OCI-LY3 (cell line): ENCODE data around the gene LGI4.

Source experiments
- H2AFZ ChIP-seq: fragments of 200-600, 300-600 bp; shearing (Covaris generic); 2 replicates; pipeline ENCODE4 v1.6.0; 2014; ENCODE audit warnings: antibody characterized with exemption, low read depth, low read length
- H3K27ac ChIP-seq: fragments of 200-600, 300-600 bp; sonication (generic); 2 replicates; pipeline ENCODE4 v1.5.1; 2014; ENCODE audit warnings: mild to moderate bottlenecking, low read length, moderate library complexity, mixed read lengths
- H3K27me3 ChIP-seq: fragments of 200-600, 300-600 bp; sonication (generic); 2 replicates; pipeline ENCODE4 v1.6.1; 2014; ENCODE audit warnings: low read depth, low read length, mixed read lengths
- H3K36me3 ChIP-seq: fragments of 200-600, 300-600 bp; sonication (generic); replicated peaks from 2 replicates; pipeline ENCODE3; 2014; ENCODE audit warnings: low read depth, low read length, mixed read lengths
- H3K4me1 ChIP-seq: fragments of 300-600, 200-600 bp; sonication (generic); 2 replicates; pipeline ENCODE4 v1.6.1; 2014; ENCODE audit warnings: low read length, mixed read lengths
- H3K4me2 ChIP-seq: fragments of 200-600, 300-600 bp; sonication (generic); 2 replicates; pipeline ENCODE4 v1.6.1; 2014; ENCODE audit warnings: low read length, mixed read lengths
- H3K4me3 ChIP-seq: fragments of 300-600, 200-600 bp; sonication (generic); 2 replicates; pipeline ENCODE4 v1.5.1; 2014; ENCODE audit warnings: antibody characterized with exemption, mild to moderate bottlenecking, low read length, moderate library complexity
- H3K79me2 ChIP-seq: fragments of 300-600, 200-600 bp; shearing (Covaris generic); 2 replicates; pipeline ENCODE4 v1.6.1; 2014; ENCODE audit warnings: mild to moderate bottlenecking, low read length, mixed read lengths
- H3K9ac ChIP-seq: fragments of 300-600, 200-600 bp; shearing (Covaris generic); 2 replicates; pipeline ENCODE4 v1.6.0; 2014; ENCODE audit warnings: mild to moderate bottlenecking, low read length, moderate library complexity
- H3K9me3 ChIP-seq: fragments of 200-600, 300-600 bp; shearing (Covaris generic); 2 replicates; pipeline ENCODE4 v1.6.1; 2014; ENCODE audit warnings: low read length, mixed read lengths; ENCODE audit not compliant: insufficient read depth
- H4K20me1 ChIP-seq: fragments of 200-600, 300-600 bp; sonication (generic); 2 replicates; pipeline ENCODE4 v1.6.1; 2016; ENCODE audit warnings: low read length, mixed read lengths; ENCODE audit not compliant: insufficient read depth
- EZH2phosphoT487 ChIP-seq: fragments of 200-600 bp; shearing (Covaris generic); IDR thresholded peaks from 2 replicates; pipeline ENCODE4 v1.6.1; 2018; ENCODE audit warnings: antibody characterized with exemption, mixed run types, low read depth
- TF ChIP-seq, protein P1 (sequence below): fragments of 200-600, 300-600 bp; sonication (generic); IDR thresholded peaks from 2 replicates; pipeline ENCODE4 v1.5.1; 2014; ENCODE audit warnings: antibody characterized with exemption, low read length, low read depth

The LGI4 gene

DNA sequence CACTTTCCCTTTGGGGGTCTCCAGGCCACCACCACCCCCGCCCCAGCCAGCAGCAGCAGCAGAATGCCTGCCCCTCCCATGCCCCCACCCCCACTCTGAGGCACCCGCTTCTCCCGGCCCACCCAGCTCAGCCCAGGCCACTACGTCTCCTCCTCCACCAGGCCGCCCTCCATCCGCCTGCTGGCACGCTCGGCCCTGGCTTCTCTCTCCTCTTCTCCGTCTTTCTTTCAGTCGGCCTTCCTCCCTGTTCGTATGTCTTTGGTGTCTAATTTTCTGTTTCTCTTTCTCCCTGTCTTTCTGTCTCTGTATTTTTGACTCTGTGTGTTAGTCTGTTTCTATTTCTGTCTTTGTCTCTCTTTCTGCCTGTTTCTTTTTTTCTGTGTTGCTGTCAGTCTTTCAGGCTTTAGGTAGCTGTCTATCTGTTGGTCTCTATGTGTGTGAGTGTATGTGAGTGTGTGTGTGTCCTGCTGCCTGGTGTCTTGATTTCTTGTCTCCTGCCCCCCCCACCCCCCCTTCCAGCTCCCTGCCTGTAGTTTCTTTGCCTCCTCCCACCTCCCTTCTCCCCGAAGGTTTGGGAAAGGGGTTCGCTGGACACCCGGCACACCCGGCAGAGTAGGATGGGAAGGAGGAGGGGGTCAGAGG is at the start of gene LGI4:
Gene LGI4, minus strand, starts transcription at position 459 of the 642 bp plus-strand sequence. Its CDS starts 379 bp downstream, at position 80.
- Histone ChIP-seq H3K27me3 (peaks cover 35% of the 10 kb centered on the region), H3K9me3 (no peaks in the 10 kb centered on the region), H3K4me3 (no peak within 1 kb of the TSS), H3K79me2 (no peaks in the 10 kb centered on the region), H3K36me3 (no peaks in the 10 kb centered on the region), H4K20me1 (no peaks in the 10 kb centered on the region), H3K27ac (no peak within 1 kb of the TSS), H3K4me1 (peaks cover under 1% of the 10 kb centered on the region; the same call in 1 of the 2 replicates), H3K9ac (no peak within 1 kb of the TSS), H3K4me2 (no peak within 1 kb of the TSS), H2AFZ (no peak within 1 kb of the TSS; the same call in 1 of the 2 replicates)
- TF ChIP-seq, protein P1, sequence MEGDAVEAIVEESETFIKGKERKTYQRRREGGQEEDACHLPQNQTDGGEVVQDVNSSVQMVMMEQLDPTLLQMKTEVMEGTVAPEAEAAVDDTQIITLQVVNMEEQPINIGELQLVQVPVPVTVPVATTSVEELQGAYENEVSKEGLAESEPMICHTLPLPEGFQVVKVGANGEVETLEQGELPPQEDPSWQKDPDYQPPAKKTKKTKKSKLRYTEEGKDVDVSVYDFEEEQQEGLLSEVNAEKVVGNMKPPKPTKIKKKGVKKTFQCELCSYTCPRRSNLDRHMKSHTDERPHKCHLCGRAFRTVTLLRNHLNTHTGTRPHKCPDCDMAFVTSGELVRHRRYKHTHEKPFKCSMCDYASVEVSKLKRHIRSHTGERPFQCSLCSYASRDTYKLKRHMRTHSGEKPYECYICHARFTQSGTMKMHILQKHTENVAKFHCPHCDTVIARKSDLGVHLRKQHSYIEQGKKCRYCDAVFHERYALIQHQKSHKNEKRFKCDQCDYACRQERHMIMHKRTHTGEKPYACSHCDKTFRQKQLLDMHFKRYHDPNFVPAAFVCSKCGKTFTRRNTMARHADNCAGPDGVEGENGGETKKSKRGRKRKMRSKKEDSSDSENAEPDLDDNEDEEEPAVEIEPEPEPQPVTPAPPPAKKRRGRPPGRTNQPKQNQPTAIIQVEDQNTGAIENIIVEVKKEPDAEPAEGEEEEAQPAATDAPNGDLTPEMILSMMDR = no peak
- TF ChIP-seq EZH2phosphoT487 = no peak

DNA sequence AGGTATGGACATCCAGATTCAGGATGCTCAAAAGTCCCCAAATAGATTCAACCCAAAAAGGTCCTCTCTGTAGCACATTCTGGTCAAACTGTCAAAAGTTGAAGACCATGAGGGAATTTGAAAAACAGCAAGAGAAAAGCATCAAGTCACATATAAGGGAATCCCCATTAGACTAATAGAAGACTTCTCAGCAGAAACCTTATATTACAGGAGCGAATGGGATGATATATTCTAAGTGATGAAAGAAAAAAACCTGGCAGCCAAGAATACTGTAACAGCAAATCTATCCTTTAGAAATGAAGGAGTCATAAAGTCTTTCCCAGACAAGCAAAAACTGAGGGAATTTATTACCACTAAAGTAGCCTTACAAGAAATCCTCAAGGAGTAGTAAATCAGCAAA is 49.4 kb upstream of the LGI4 start:
- Histone ChIP-seq H3K27me3 (no peaks in the 10 kb centered on the region), H3K4me2 (no peak overlapping the region), H3K9ac (no peak overlapping the region), H3K4me3 (no peak overlapping the region), H3K36me3 (no peaks in the 10 kb centered on the region), H3K9me3 (0 out of 2 replicates have a peak, but pooled peaks cover 4% of the 10 kb centered on the region), H4K20me1 (no peaks in the 10 kb centered on the region), H2AFZ (no peak overlapping the region), H3K4me1 (no peaks in the 10 kb centered on the region), H3K27ac (no peak overlapping the region), H3K79me2 (no peaks in the 10 kb centered on the region)
- TF ChIP-seq, protein P1 = no peak
- TF ChIP-seq EZH2phosphoT487 = no peak

DNA sequence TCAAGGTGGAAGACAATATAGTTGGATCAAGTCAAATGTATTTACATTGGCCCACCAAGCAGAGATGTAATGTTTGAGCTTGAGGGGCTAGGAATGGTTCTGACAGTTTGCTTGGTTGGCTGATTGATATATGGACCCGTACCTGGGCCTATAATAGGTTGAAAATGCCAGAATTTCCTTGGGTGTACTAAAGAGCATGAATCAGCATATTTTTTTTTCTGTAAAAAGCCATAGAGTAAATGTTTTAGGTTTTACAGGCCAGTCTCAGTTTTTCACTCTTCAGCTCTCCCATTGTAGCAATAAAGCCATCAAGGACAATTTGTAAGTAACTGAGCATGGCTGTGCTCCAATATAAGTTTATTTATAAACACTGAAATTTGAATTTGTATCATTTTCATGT is 46.5 kb upstream of the LGI4 start:
- no peak for TF ChIP-seq EZH2phosphoT487
- TF ChIP-seq, protein P1 = no peak
- no peak overlapping the region for H3K27ac ChIP-seq
- H3K27me3 ChIP-seq = peaks cover 4% of the 10 kb centered on the region; the same call in 1 of the 2 replicates
- H3K4me1 ChIP-seq = no peaks in the 10 kb centered on the region
- no peaks in the 10 kb centered on the region for H3K79me2 ChIP-seq
- H4K20me1 ChIP-seq = no peaks in the 10 kb centered on the region
- no peak overlapping the region for H3K4me3 ChIP-seq
- no peak overlapping the region for H3K9ac ChIP-seq
- peaks cover 4% of the 10 kb centered on the region for H3K36me3 ChIP-seq
- no peak overlapping the region for H3K4me2 ChIP-seq
- H3K9me3 ChIP-seq = no peaks in the 10 kb centered on the region
- H2AFZ ChIP-seq = no peak overlapping the region

DNA sequence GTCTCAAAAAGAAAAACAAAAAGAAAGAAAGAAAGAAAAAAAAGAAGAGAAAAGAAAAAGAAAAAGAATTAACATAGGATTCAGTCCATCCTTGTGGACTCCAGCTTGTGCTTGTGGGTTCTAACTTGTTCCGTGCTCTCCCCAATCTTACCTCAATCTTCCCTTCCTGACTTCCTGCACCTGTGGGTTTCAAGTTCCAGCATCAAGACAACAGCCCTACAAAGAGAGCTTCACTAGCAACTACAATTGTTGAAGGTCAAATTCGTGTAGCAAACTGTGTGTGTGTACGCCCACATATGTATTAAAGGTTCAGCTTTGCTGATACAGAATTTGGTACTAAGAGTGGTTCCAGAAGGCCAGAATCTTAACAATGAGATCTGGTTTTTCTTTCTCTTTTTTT is 45.0 kb upstream of the LGI4 start:
- peaks cover 4% of the 10 kb centered on the region; the same call in 1 of the 2 replicates for H3K27me3 ChIP-seq
- no peak overlapping the region for H3K27ac ChIP-seq
- H3K4me2 ChIP-seq = no peak overlapping the region
- no peaks in the 10 kb centered on the region for H3K9me3 ChIP-seq
- peaks cover 4% of the 10 kb centered on the region for H3K36me3 ChIP-seq
- H3K79me2 ChIP-seq = no peaks in the 10 kb centered on the region
- no peaks in the 10 kb centered on the region for H3K4me1 ChIP-seq
- no peaks in the 10 kb centered on the region for H4K20me1 ChIP-seq
- no peak overlapping the region for H3K4me3 ChIP-seq
- no peak overlapping the region for H3K9ac ChIP-seq
- H2AFZ ChIP-seq = no peak overlapping the region
- TF ChIP-seq, protein P1 = no peak
- TF ChIP-seq EZH2phosphoT487 = no peak
